ENCODE results near the gene CSNK1D. TPM values are rescaled to one million over a fixed set of nuclear protein-coding genes. Genes with fewer than 3 reads are reported as not detected.

Gene CSNK1D
- total and polyA plus RNA-seq, 12 donors: 23.7 to 185 (median 125) TPM

GRCh38 chr17:82225368-82226029 is 48.0 kb downstream of the CSNK1D start:
- H3K4me3 ChIP-seq: no peak overlapping the region
- intact Hi-C loops (cut with DNase I): no loop called here
- peak in 2 of 7 donors; percentile 23 to 50 for DNase-seq
- H3K9me3 ChIP-seq (replicated peaks in 1 of 3): no peaks in the 10 kb centered on the region
- H3K36me3 ChIP-seq (replicated peaks in 1 of 2): no peaks in the 10 kb centered on the region
- no peaks in the 10 kb centered on the region for H3K27me3 ChIP-seq
- H3K4me1 ChIP-seq (replicated peaks in 1 of 2): peaks cover 0 to 6% of the 10 kb centered on the region in 2 donors
- TF ChIP-seq CTCF (IDR thresholded peaks at IDR 0.05) (no peak), POLR2A (IDR thresholded peaks at IDR 0.05) (no peak)
- H3K27ac ChIP-seq: no peak overlapping the region
- WGBS, 4 donors: 68 to 89% (median 80%) methylated on average over 5 to 24 of the region's 24 CpGs

GRCh38 chr17:82224666-82225065 is 48.8 kb downstream of the CSNK1D start:
- intact Hi-C loops (cut with DNase I): no loop called here
- 71 to 82% (median 76%) methylated on average over 3 to 8 of the region's 8 CpGs for WGBS, 4 donors
- DNase-seq: peak in 1 of 7 donors; percentile 8
- TF ChIP-seq CTCF (IDR thresholded peaks at IDR 0.05): no peak
- no peak for TF ChIP-seq POLR2A (IDR thresholded peaks at IDR 0.05)
- Histone ChIP-seq H3K27ac (no peak overlapping the region), H3K4me1 (replicated peaks in 1 of 2) (no peaks in the 10 kb centered on the region), H3K36me3 (replicated peaks in 1 of 2) (no peaks in the 10 kb centered on the region), H3K27me3 (no peaks in the 10 kb centered on the region), H3K4me3 (no peak overlapping the region), H3K9me3 (replicated peaks in 1 of 3) (no peaks in the 10 kb centered on the region)

- H3K4me3 ChIP-seq: no peak overlapping the region
- H3K27ac ChIP-seq: no peak overlapping the region
- WGBS, 4 donors: 71 to 86% (median 80%) methylated on average over 5 of the region's 5 CpGs
- no peaks in the 10 kb centered on the region for H3K9me3 ChIP-seq (replicated peaks in 1 of 3)
- intact Hi-C loops (cut with DNase I): no loop called here
- H3K36me3 ChIP-seq (replicated peaks in 1 of 2): no peaks in the 10 kb centered on the region
- DNase-seq: no peak
- TF ChIP-seq POLR2A (IDR thresholded peaks at IDR 0.05) (no peak), CTCF (IDR thresholded peaks at IDR 0.05) (no peak)
- no peaks in the 10 kb centered on the region for H3K27me3 ChIP-seq
- no peaks in the 10 kb centered on the region for H3K4me1 ChIP-seq (replicated peaks in 1 of 2)
Observed at GRCh38 chr17:82223517-82223916, 50.0 kb downstream of the CSNK1D start.

- 66 to 73% (median 71%) methylated on average over 10 of the region's 10 CpGs for WGBS, 4 donors
- intact Hi-C loops (cut with DNase I): no loop called here
- no peaks in the 10 kb centered on the region for H3K36me3 ChIP-seq (replicated peaks in 1 of 2)
- peaks cover 2% of the 10 kb centered on the region in 2 donors for H3K4me1 ChIP-seq (replicated peaks in 1 of 2)
- no peak overlapping the region for H3K4me3 ChIP-seq
- no peak for TF ChIP-seq CTCF (IDR thresholded peaks at IDR 0.05)
- TF ChIP-seq POLR2A (IDR thresholded peaks at IDR 0.05): no peak
- no peaks in the 10 kb centered on the region for H3K27me3 ChIP-seq
- DNase-seq: no peak
- H3K27ac ChIP-seq: no peak overlapping the region
- no peaks in the 10 kb centered on the region for H3K9me3 ChIP-seq (replicated peaks in 1 of 3)
Observed at GRCh38 chr17:82222816-82223215, 50.7 kb downstream of the CSNK1D start.

All from adrenal gland (tissue), 12 donors.